KMS-11 (cell line): ENCODE results near the gene GBE1.

Experiments used
- H2AFZ ChIP-seq: fragments of 200-600 bp; sonication (generic); 2 replicates; pipeline ENCODE4 v1.6.1; 2016; ENCODE audit warnings: antibody characterized with exemption, mixed run types, low read depth
- H3K27ac ChIP-seq: fragments of 200-600 bp; sonication (generic); 2 replicates; pipeline ENCODE4 v1.6.1; 2016; ENCODE audit warnings: mild to moderate bottlenecking, mixed run types
- H3K27me3 ChIP-seq: fragments of 200-600 bp; sonication (generic); 2 replicates; pipeline ENCODE4 v1.6.1; 2017; ENCODE audit warnings: mild to moderate bottlenecking, low read depth, mixed run types, moderate library complexity; ENCODE audit not compliant: insufficient read depth
- H3K36me3 ChIP-seq: fragments of 200-600 bp; sonication (generic); 2 replicates; pipeline ENCODE4 v1.6.1; 2017; ENCODE audit warnings: mild to moderate bottlenecking, mixed run types; ENCODE audit not compliant: insufficient read depth
- H3K4me1 ChIP-seq: fragments of 200-600 bp; sonication (generic); 2 replicates; pipeline ENCODE4 v1.6.1; 2016; ENCODE audit warnings: mild to moderate bottlenecking, low read depth, mixed run types; ENCODE audit not compliant: poor library complexity, severe bottlenecking
- H3K4me2 ChIP-seq: fragments of 200-600 bp; sonication (generic); 2 replicates; pipeline ENCODE4 v1.7.0; 2016; ENCODE audit warnings: mild to moderate bottlenecking, mixed run types
- H3K4me3 ChIP-seq: fragments of 200-600 bp; sonication (generic); IDR thresholded peaks from 2 replicates; pipeline ENCODE4 v1.6.1; 2017; ENCODE audit warnings: low read depth, low read length, mixed read lengths; ENCODE audit not compliant: insufficient read depth
- H3K79me2 ChIP-seq: fragments of 200-600 bp; sonication (generic); 2 replicates; pipeline ENCODE4 v1.6.1; 2016; ENCODE audit warnings: low read depth, mixed run types; ENCODE audit not compliant: insufficient read depth
- H3K9ac ChIP-seq: fragments of 200-600 bp; sonication (generic); 2 replicates; pipeline ENCODE4 v1.6.1; 2016; ENCODE audit warnings: mild to moderate bottlenecking, mixed run types
- H4K20me1 ChIP-seq: fragments of 200-600 bp; sonication (generic); 2 replicates; pipeline ENCODE4 v1.6.1; 2016; ENCODE audit warnings: mild to moderate bottlenecking, mixed run types; ENCODE audit not compliant: insufficient read depth
- CTCF ChIP-seq: fragments of 200-600 bp; sonication (generic); conservative IDR thresholded peaks from 2 replicates; pipeline ENCODE4 v1.6.1; 2017; ENCODE audit warnings: low read depth, mild to moderate bottlenecking, antibody characterized with exemption, low read length, moderate library complexity, mixed read lengths

The GBE1 gene

GRCh38 chr3:81531263-81531662 lies 230.2 kb downstream of the GBE1 start:
- Histone ChIP-seq H4K20me1 (no peaks in the 10 kb centered on the region), H2AFZ (no peak overlapping the region), H3K79me2 (no peaks in the 10 kb centered on the region), H3K27ac (no peak overlapping the region), H3K4me3 (no peak overlapping the region), H3K9ac (no peak overlapping the region), H3K4me2 (no peak overlapping the region), H3K4me1 (no peaks in the 10 kb centered on the region), H3K27me3 (no peaks in the 10 kb centered on the region), H3K36me3 (no peaks in the 10 kb centered on the region)
- no peak for TF ChIP-seq CTCF

DNA sequence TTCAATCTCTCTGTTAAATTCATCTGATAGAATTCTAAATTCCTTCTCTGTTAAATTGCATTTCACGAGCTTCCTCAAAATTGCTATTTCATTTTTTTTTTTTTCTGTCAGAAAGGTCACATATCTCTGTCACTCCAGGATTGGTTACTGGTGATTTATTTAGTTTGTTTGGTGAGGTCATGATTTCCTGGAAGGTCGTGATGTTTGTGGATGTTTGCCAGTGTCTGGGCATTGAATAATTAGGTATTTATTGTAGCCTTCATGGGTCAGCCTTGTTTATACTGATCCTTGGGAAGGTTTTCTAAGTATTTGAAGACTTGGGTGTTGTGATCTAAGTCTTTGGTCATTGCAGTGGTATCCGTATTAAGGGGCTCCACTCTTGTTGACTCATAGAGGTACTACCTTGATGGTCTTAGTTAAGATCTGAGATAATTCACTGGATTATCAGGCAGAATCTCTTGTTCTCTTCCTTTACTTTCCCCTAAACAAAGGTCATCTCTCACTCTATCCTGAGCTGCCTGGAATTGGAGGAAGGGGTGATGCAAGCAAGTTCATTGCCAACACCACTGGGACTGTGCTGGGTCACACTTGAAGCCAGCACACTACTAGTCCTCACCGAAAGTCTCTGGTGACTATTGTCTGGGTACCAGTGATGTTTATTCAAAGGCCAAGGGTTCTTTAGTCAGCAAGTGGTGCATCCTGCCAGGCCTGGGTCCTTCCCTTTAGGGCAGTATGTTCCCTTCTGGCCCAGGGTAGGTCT lies 231.1 kb downstream of the GBE1 start:
- TF ChIP-seq CTCF, result no peak
- no peaks in the 10 kb centered on the region for H3K4me1 ChIP-seq

GRCh38 chr3:81521855-81522254 lies 239.6 kb downstream of the GBE1 start:
- H3K27ac ChIP-seq, result no peak overlapping the region
- no peaks in the 10 kb centered on the region for H3K4me1 ChIP-seq
- H3K4me2 ChIP-seq, result no peak overlapping the region
- H3K36me3 ChIP-seq, result no peaks in the 10 kb centered on the region
- TF ChIP-seq CTCF, result no peak
- H3K9ac ChIP-seq, result no peak overlapping the region
- no peak overlapping the region for H3K4me3 ChIP-seq
- no peaks in the 10 kb centered on the region for H3K27me3 ChIP-seq
- no peak overlapping the region for H2AFZ ChIP-seq
- no peaks in the 10 kb centered on the region for H4K20me1 ChIP-seq
- no peaks in the 10 kb centered on the region for H3K79me2 ChIP-seq

More for the DNA sequence above, 231.1 kb downstream of the GBE1 start:
- H2AFZ ChIP-seq, result no peak overlapping the region
- H3K79me2 ChIP-seq, result no peaks in the 10 kb centered on the region
- H3K27me3 ChIP-seq, result no peaks in the 10 kb centered on the region
- no peak overlapping the region for H3K4me3 ChIP-seq
- no peak overlapping the region for H3K9ac ChIP-seq
- H3K4me2 ChIP-seq, result no peak overlapping the region
- H3K27ac ChIP-seq, result no peak overlapping the region
- no peaks in the 10 kb centered on the region for H4K20me1 ChIP-seq
- no peaks in the 10 kb centered on the region for H3K36me3 ChIP-seq

GRCh38 chr3:81518945-81519344 lies 242.5 kb downstream of the GBE1 start:
- Histone ChIP-seq H3K4me2 (no peak overlapping the region), H3K27ac (no peak overlapping the region), H3K36me3 (no peaks in the 10 kb centered on the region), H3K79me2 (no peaks in the 10 kb centered on the region), H2AFZ (no peak overlapping the region), H3K4me3 (no peak overlapping the region), H4K20me1 (no peaks in the 10 kb centered on the region), H3K27me3 (no peaks in the 10 kb centered on the region), H3K9ac (no peak overlapping the region), H3K4me1 (no peaks in the 10 kb centered on the region)
- TF ChIP-seq CTCF, result no peak
